ENCODE results near the gene STK16.

GRCh38 chr2:219270055-219270372 lies 24.7 kb downstream of the STK16 start:
- no peak for TF ChIP-seq POLR2A (IDR thresholded peaks at IDR 0.05)
- TF ChIP-seq, protein P1, sequence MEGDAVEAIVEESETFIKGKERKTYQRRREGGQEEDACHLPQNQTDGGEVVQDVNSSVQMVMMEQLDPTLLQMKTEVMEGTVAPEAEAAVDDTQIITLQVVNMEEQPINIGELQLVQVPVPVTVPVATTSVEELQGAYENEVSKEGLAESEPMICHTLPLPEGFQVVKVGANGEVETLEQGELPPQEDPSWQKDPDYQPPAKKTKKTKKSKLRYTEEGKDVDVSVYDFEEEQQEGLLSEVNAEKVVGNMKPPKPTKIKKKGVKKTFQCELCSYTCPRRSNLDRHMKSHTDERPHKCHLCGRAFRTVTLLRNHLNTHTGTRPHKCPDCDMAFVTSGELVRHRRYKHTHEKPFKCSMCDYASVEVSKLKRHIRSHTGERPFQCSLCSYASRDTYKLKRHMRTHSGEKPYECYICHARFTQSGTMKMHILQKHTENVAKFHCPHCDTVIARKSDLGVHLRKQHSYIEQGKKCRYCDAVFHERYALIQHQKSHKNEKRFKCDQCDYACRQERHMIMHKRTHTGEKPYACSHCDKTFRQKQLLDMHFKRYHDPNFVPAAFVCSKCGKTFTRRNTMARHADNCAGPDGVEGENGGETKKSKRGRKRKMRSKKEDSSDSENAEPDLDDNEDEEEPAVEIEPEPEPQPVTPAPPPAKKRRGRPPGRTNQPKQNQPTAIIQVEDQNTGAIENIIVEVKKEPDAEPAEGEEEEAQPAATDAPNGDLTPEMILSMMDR (IDR thresholded peaks at IDR 0.05), result no peak
